K562 (cell line): ENCODE measurements around the gene MARCKSL1. TPM values are rescaled to one million over a fixed set of nuclear protein-coding genes. Genes with fewer than 3 reads are reported as not detected.

Experiments
- KLF10 ChIP-seq: fragments of 250-450 bp; sonication (Bioruptor Pico); IDR thresholded peaks from 2 replicates; pipeline ENCODE4 v1.6.1; 2021; ENCODE audit warnings: matching md5 sums
- MEF2D ChIP-seq: conservative IDR thresholded peaks from 2 replicates; pipeline ENCODE4 v1.6.1; 2016; ENCODE audit warnings: low read depth, missing genetic modification characterization, missing compliant biosample characterization
- PHF8 ChIP-seq: fragments of 200-600 bp; sonication (generic); IDR thresholded peaks from 2 replicates; pipeline ENCODE4 v1.6.1; 2012; ENCODE audit warnings: mixed run types, mild to moderate bottlenecking, inconsistent platforms, low read length, moderate library complexity, borderline replicate concordance
- PHTF2 ChIP-seq: fragments of 250-450 bp; sonication (Bioruptor Pico); IDR thresholded peaks from 2 replicates; pipeline ENCODE4 v1.5.0; 2021; ENCODE audit warnings: mild to moderate bottlenecking
- RNF2 ChIP-seq: sonication (generic); IDR thresholded peaks from 2 replicates; pipeline ENCODE4 v1.6.1; 2016
- SRF ChIP-seq, 2 experiments: fragments of 250-450, 450-650 bp in 1 of 2; sonication (Bioruptor Pico) in 1 of 2; sonication (generic) in 1 of 2; formaldehyde crosslinking; IDR thresholded peaks; 2 replicates each; pipeline versions ENCODE4 v1.5.0 to v1.5.1; 2020 to 2022; ENCODE audit warnings: mild to moderate bottlenecking in 1 of 2, missing genetic modification reagents in 1 of 2
- STAG1 ChIP-seq: sonication (generic); formaldehyde crosslinking; IDR thresholded peaks from 2 replicates; pipeline ENCODE4 v1.5.0; 2020; ENCODE audit warnings: missing genetic modification reagents, borderline replicate concordance
- TEAD2 ChIP-seq: fragments of 450-650 bp; IDR thresholded peaks from 2 replicates; pipeline ENCODE4 v1.6.1; 2016; ENCODE audit warnings: missing genetic modification characterization, control low read depth, missing compliant biosample characterization
- ZFX ChIP-seq: sonication (generic); formaldehyde crosslinking; IDR thresholded peaks from 2 replicates; pipeline ENCODE4 v1.8.0; 2022; ENCODE audit warnings: mild to moderate bottlenecking, missing genetic modification reagents, moderate library complexity
- ZNF253 ChIP-seq: fragments of 250-450 bp; sonication (Bioruptor Pico); conservative IDR thresholded peaks from 2 replicates; pipeline ENCODE4 v1.6.1; 2021; ENCODE audit warnings: mild to moderate bottlenecking
- ZNF511 ChIP-seq: sonication (generic); formaldehyde crosslinking; IDR thresholded peaks from 2 replicates; pipeline ENCODE4 v1.8.0; 2022; ENCODE audit warnings: mild to moderate bottlenecking, missing genetic modification reagents
- ZNF639 ChIP-seq, 2 experiments: fragments of 200-800 bp in 1 of 2; sonication (Bioruptor generic) in 1 of 2; sonication (generic) in 1 of 2; formaldehyde crosslinking in 1 of 2; IDR thresholded peaks in 1 of 2; conservative IDR thresholded peaks in 1 of 2; 2 replicates each; pipeline versions ENCODE4 v1.5.0 to v1.6.1; 2016 to 2020; ENCODE audit warnings: missing compliant biosample characterization in 1 of 2, missing genetic modification characterization in 1 of 2, missing genetic modification reagents in 1 of 2
- ZNF77 ChIP-seq: fragments of 250-450 bp; sonication (Bioruptor Pico); IDR thresholded peaks from 2 replicates; pipeline ENCODE4 v1.5.0; 2020
- polyA plus RNA-seq, 8 experiments: library from polyadenylated mRNA; depleted of rRNA in 4 of 8; stranded (reverse) in 5 of 8; unstranded in 3 of 8; fragments of >200 nt; fragmentation: Nextera tagmentation in 2 of 8; fragmentation: Illumina TruSeq in 1 of 8; extraction: Ambion mirVana in 2 of 8; extraction: Trizol in 1 of 8; gene quantifications; 2 replicates each; pipeline versions ENCODE4 v1.2.1 to v1.2.3, GENCODE V29; 2011 to 2014; ENCODE audit warnings: inconsistent platforms in 1 of 8, missing spikeins in 1 of 8
- total RNA-seq, 7 experiments: library from RNA; depleted of rRNA in 6 of 7; stranded (reverse); fragments of >200 nt in 6 of 7; fragmentation: Illumina TruSeq in 2 of 7; extraction: Trizol in 2 of 7; gene quantifications; 2 replicates each; pipeline versions ENCODE4 v1.2.1 to v1.2.3, GENCODE V29; 2011 to 2021; ENCODE audit warnings: low replicate concordance in 1 of 7
- TF ChIP-seq, protein P1 (sequence below): fragments of 450-650 bp; IDR thresholded peaks from 2 replicates; pipeline ENCODE4 v1.6.1; 2018; ENCODE audit warnings: mild to moderate bottlenecking, low read depth; ENCODE audit not compliant: partially characterized antibody
- TF ChIP-seq, protein P2 (sequence below): sonication (generic); formaldehyde crosslinking; IDR thresholded peaks from 2 replicates; pipeline ENCODE4 v1.8.0; 2023; ENCODE audit warnings: mild to moderate bottlenecking, missing genetic modification reagents

The MARCKSL1 gene
- total and polyA plus RNA-seq, 9 of the 15 experiments (the other 6 are each of a cell fraction or from before 2014, with no cell fraction given), result 14.7 to 325 (median 155) TPM

GRCh38 chr1:32350785-32351398 lies 14.9 kb upstream of the MARCKSL1 start (continued):
- peak in 1 of 2 experiments; percentile 92; a peak in 2 of 4 replicates for TF ChIP-seq ZNF639 (CRISPR knock-in tag; conservative IDR thresholded peaks at IDR 0.05 in 1 of 2, IDR thresholded peaks at IDR 0.05 in 1 of 2)
- no peak for TF ChIP-seq PHTF2 (CRISPR knock-in tag)
- no peak for TF ChIP-seq ZNF77 (CRISPR knock-in tag)
- TF ChIP-seq PHF8, result peak; percentile 51; the same call in 1 of the 2 replicates
- peak; percentile 75 for TF ChIP-seq TEAD2 (tag)
- TF ChIP-seq, protein P1, sequence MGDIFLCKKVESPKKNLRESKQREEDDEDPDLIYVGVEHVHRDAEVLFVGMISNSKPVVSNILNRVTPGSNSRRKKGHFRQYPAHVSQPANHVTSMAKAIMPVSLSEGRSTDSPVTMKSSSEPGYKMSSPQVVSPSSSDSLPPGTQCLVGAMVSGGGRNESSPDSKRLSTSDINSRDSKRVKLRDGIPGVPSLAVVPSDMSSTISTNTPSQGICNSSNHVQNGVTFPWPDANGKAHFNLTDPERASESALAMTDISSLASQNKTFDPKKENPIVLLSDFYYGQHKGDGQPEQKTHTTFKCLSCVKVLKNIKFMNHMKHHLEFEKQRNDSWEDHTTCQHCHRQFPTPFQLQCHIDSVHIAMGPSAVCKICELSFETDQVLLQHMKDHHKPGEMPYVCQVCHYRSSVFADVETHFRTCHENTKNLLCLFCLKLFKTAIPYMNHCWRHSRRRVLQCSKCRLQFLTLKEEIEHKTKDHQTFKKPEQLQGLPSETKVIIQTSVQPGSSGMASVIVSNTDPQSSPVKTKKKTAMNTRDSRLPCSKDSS, result no peak
- TF ChIP-seq ZNF511 (CRISPR knock-in tag), result peak; percentile 95; the same call in 1 of the 2 replicates
- TF ChIP-seq RNF2, result peak; percentile 99
- no peak; the same call in 1 of the 2 replicates for TF ChIP-seq STAG1 (CRISPR knock-in tag)
- no peak for TF ChIP-seq SRF (CRISPR knock-in tag; IDR thresholded peaks at IDR 0.05)
- TF ChIP-seq ZFX, result peak; percentile 97
- TF ChIP-seq MEF2D (tag), result peak; percentile 67; the same call in 1 of the 2 replicates
- TF ChIP-seq KLF10 (CRISPR knock-in tag), result no peak
- TF ChIP-seq, protein P2, sequence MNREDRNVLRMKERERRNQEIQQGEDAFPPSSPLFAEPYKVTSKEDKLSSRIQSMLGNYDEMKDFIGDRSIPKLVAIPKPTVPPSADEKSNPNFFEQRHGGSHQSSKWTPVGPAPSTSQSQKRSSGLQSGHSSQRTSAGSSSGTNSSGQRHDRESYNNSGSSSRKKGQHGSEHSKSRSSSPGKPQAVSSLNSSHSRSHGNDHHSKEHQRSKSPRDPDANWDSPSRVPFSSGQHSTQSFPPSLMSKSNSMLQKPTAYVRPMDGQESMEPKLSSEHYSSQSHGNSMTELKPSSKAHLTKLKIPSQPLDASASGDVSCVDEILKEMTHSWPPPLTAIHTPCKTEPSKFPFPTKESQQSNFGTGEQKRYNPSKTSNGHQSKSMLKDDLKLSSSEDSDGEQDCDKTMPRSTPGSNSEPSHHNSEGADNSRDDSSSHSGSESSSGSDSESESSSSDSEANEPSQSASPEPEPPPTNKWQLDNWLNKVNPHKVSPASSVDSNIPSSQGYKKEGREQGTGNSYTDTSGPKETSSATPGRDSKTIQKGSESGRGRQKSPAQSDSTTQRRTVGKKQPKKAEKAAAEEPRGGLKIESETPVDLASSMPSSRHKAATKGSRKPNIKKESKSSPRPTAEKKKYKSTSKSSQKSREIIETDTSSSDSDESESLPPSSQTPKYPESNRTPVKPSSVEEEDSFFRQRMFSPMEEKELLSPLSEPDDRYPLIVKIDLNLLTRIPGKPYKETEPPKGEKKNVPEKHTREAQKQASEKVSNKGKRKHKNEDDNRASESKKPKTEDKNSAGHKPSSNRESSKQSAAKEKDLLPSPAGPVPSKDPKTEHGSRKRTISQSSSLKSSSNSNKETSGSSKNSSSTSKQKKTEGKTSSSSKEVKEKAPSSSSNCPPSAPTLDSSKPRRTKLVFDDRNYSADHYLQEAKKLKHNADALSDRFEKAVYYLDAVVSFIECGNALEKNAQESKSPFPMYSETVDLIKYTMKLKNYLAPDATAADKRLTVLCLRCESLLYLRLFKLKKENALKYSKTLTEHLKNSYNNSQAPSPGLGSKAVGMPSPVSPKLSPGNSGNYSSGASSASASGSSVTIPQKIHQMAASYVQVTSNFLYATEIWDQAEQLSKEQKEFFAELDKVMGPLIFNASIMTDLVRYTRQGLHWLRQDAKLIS (CRISPR knock-in tag), result no peak
- no peak for TF ChIP-seq ZNF253 (CRISPR knock-in tag)
